IMR-90 (cell line): ENCODE measurements around the gene IFNA17. TPM values are rescaled to one million over a fixed set of nuclear protein-coding genes. Genes with fewer than 3 reads are reported as not detected.
"Not testable (repeated sequence)": the region's sequence is repeated elsewhere in the genome, so short reads cannot be mapped to it uniquely, and the experiment has no call there.

ENCODE experiments used
- ATAC-seq: fragments of 200-7000 bp; cut with Tn5 transposase; 2 replicates; pipeline ENCODE4 v1.9.1; 2020; ENCODE audit warnings: low read depth, mild to moderate bottlenecking, moderate library complexity
- BruUV-seq: library from RNA; stranded (reverse); fragments of 400-500 nt; replicated peaks from 2 replicates; lab custom pipeline; 2021; lab: Mats Ljungman, UMichigan
- CTCF ChIA-PET: fragments of 300-600 bp; formaldehyde crosslinking; extraction: SDS; loops from one replicate; lab custom pipeline; 2021; ENCODE audit warnings: antibody characterized with exemption; lab: Yijun Ruan, JAX
- POLR2A ChIA-PET: fragments of 300-600 bp; sonication (Branson Sonifier 250); formaldehyde crosslinking; loops from one replicate; lab custom pipeline; 2022; ENCODE audit warnings: antibody characterized with exemption; ENCODE audit not compliant: unreplicated experiment; lab: Charles Lee
- DNase-seq: peaks from one replicate; pipeline ENCODE4 v3.0.0; 2013
- H2AFZ ChIP-seq: replicated peaks from 2 replicates; pipeline ENCODE3; 2013; ENCODE audit warnings: low read length, mild to moderate bottlenecking; ENCODE audit not compliant: poor library complexity
- H2AK5ac ChIP-seq: 2 replicates; pipeline ENCODE4 v1.6.1; 2013; ENCODE audit warnings: low read depth, low read length, inconsistent platforms
- H2AK9ac ChIP-seq: replicated peaks from 2 replicates; pipeline ENCODE3; 2013; ENCODE audit warnings: mild to moderate bottlenecking, low read depth, low read length, moderate library complexity; ENCODE audit not compliant: poor library complexity
- H2BK120ac ChIP-seq: 2 replicates; pipeline ENCODE4 v1.6.1; 2013; ENCODE audit warnings: low read depth, low read length, inconsistent platforms
- H2BK15ac ChIP-seq: 3 replicates; pipeline ENCODE4 v1.6.1; 2013; ENCODE audit warnings: low read depth, low read length, inconsistent platforms
- H2BK20ac ChIP-seq: 2 replicates; pipeline ENCODE4 v1.6.1; 2013; ENCODE audit warnings: low read depth, mild to moderate bottlenecking, inconsistent platforms, low read length, moderate library complexity
- H2BK5ac ChIP-seq: 2 replicates; pipeline ENCODE4 v1.6.1; 2013; ENCODE audit warnings: mild to moderate bottlenecking, low read depth, low read length, inconsistent platforms; ENCODE audit not compliant: poor library complexity, severe bottlenecking
- H3K14ac ChIP-seq: replicated peaks from 2 replicates; pipeline ENCODE4 v1.6.1; 2013; ENCODE audit warnings: low read depth, low read length, inconsistent platforms
- H3K18ac ChIP-seq: 2 replicates; pipeline ENCODE4 v1.6.1; 2013; ENCODE audit warnings: low read depth, low read length, control low read depth
- H3K23ac ChIP-seq: 2 replicates; pipeline ENCODE4 v1.6.1; 2013; ENCODE audit warnings: low read depth, low read length, inconsistent platforms
- H3K27ac ChIP-seq: 2 replicates; pipeline ENCODE4 v1.5.1; 2013; ENCODE audit warnings: mild to moderate bottlenecking, control low read depth, low read length; ENCODE audit not compliant: insufficient read depth
- H3K27me3 ChIP-seq: 2 replicates; pipeline ENCODE4 v1.6.1; 2013; ENCODE audit warnings: low read length; ENCODE audit not compliant: control insufficient read depth, insufficient read depth
- H3K36me3 ChIP-seq: 2 replicates; pipeline ENCODE4 v1.6.1; 2013; ENCODE audit warnings: low read length, mixed read lengths; ENCODE audit not compliant: control insufficient read depth, insufficient read depth
- H3K4ac ChIP-seq: 2 replicates; pipeline ENCODE4 v1.6.1; 2013; ENCODE audit warnings: low read depth, low read length, inconsistent platforms
- H3K4me1 ChIP-seq: 2 replicates; pipeline ENCODE4 v1.6.1; 2013; ENCODE audit warnings: low read length, mixed read lengths; ENCODE audit not compliant: control insufficient read depth, insufficient read depth
- H3K4me2 ChIP-seq: 2 replicates; pipeline ENCODE4 v1.6.1; 2013; ENCODE audit warnings: low read depth, mild to moderate bottlenecking, control low read depth, low read length, moderate library complexity
- H3K4me3 ChIP-seq: 2 replicates; pipeline ENCODE4 v1.5.1; 2013; ENCODE audit warnings: low read depth, mild to moderate bottlenecking, control low read depth, low read length, moderate library complexity; ENCODE audit not compliant: insufficient read depth
- H3K56ac ChIP-seq: 2 replicates; pipeline ENCODE4 v1.6.1; 2013; ENCODE audit warnings: low read length, inconsistent platforms; ENCODE audit not compliant: insufficient read depth; ENCODE audit errors: extremely low read depth
- H3K79me1 ChIP-seq, 2 experiments: 2 replicates each; pipeline ENCODE4 v1.6.1; 2013; ENCODE audit warnings: low read length in 2 of 2, inconsistent platforms in 1 of 2, low read depth in 1 of 2
- H3K9ac ChIP-seq: 2 replicates; pipeline ENCODE4 v1.6.1; 2013; ENCODE audit warnings: low read depth, low read length, control low read depth
- H3K9me1 ChIP-seq: 2 replicates; pipeline ENCODE4 v1.6.1; 2013; ENCODE audit warnings: low read length, inconsistent platforms; ENCODE audit not compliant: insufficient read depth
- H3K9me3 ChIP-seq: 2 replicates; pipeline ENCODE4 v1.6.1; 2013; ENCODE audit warnings: low read length; ENCODE audit not compliant: control insufficient read depth, insufficient read depth
- H4K20me1 ChIP-seq: 2 replicates; pipeline ENCODE4 v1.6.1; 2013; ENCODE audit warnings: low read length, inconsistent platforms; ENCODE audit not compliant: insufficient read depth
- H4K5ac ChIP-seq: 2 replicates; pipeline ENCODE4 v1.6.1; 2013; ENCODE audit warnings: mild to moderate bottlenecking, low read depth, low read length, control low read depth
- H4K8ac ChIP-seq, 2 experiments: 2 replicates each; pipeline ENCODE4 v1.6.1; 2013; ENCODE audit warnings: low read depth in 2 of 2, low read length in 2 of 2, control low read depth in 1 of 2, inconsistent platforms in 1 of 2
- H4K91ac ChIP-seq: 2 replicates; pipeline ENCODE4 v1.6.1; 2013; ENCODE audit warnings: low read depth, low read length, inconsistent platforms; ENCODE audit not compliant: insufficient read depth
- WGBS, 2 experiments: methylation state at CpG; one replicate each; pipeline versions ENCODE4 v1.1.5 to v1.1.7; 2013; ENCODE audit warnings: missing lambda C conversion rate in 2 of 2; ENCODE audit not compliant: insufficient read length in 1 of 2; ENCODE audit errors: extremely low coverage in 2 of 2; 5-methylcytosine and 5-hydroxymethylcytosine counted together
- dilution Hi-C: fragments of 300-500 bp; cut with HindIII; formaldehyde crosslinking; loops from one replicate; pipeline ENCODE4 v1.14.3; 2018; ENCODE audit warnings: low sequenced_read_pairs; ENCODE audit not compliant: unreplicated experiment
- in situ Hi-C: fragments of 300-500 bp; cut with MboI; formaldehyde crosslinking; loops from 3 replicates; pipeline ENCODE4 v1.14.3; 2019; ENCODE audit warnings: low sequenced_read_pairs, inconsistent platforms, mixed read lengths
- intact Hi-C: fragments of 100-400 bp; cut with micrococcal nuclease; formaldehyde crosslinking; loops from 2 replicates; pipeline ENCODE4 v1.10.0; 2022
- polyA plus RNA-seq, 3 experiments: library from polyadenylated mRNA; depleted of rRNA; stranded (reverse); fragments of >200 nt; gene quantifications; 2 replicates each; pipeline ENCODE4 v1.2.3, GENCODE V29; 2012; ENCODE audit warnings: low replicate concordance in 1 of 3
- total RNA-seq: library from RNA; depleted of rRNA; stranded (reverse); fragments of >200 nt; gene quantifications from 2 replicates; pipeline ENCODE4 v1.2.3, GENCODE V29; 2012; rRNA removed
- TF ChIP-seq, protein P1 (sequence below): conservative IDR thresholded peaks from 2 replicates; pipeline ENCODE4 v1.5.1; 2012; ENCODE audit warnings: mild to moderate bottlenecking, low read depth, low read length, improper control_type of control experiment

Gene IFNA17
- total and polyA plus RNA-seq, 2 of the 4 experiments (the other 2 are of a cell fraction): not detected

DNA sequence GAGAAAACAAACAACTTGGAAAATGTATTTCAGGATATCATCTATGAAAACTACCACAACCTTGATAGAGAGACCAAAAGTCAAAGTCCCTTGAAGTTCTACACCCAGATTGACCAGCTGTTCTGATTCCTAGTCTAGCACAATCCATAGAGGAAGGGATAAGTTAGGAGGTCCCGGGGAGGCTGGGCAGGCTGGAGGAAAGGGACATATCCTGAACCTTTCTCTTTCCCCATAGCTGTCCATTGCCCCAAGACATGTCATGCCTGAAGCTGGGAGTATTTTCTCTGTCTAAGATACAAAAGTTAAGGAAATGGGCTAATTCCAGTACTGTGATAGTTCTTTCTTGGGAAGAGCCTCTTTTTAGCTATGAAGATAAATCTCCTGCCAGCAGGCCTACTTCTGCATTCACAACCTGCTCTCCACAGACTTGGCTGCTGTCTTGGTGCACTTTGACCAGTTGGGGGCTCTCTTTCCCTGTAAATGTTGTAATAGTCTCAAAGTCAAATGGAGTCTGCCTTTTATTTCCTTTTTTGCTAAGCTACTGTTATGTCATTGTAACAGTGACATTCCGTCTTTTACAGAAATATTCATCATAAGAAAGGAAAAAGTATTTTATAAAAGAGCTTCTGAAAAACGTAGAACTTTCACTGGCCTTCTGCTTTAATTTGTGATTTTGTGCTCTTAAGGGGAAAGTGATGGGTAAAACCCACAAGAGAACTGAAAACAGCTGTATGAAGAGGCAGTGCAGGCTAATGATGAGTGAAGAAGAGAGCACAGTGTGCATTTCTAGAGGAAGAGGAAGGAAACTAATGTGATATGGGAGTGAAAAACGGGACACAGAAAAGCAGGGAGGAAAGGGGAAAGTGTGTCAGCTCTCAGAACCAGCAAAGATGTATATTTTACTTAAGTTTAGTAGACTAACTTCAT lies 44.9 kb downstream of the IFNA17 start:
- POLR2A ChIA-PET, H3K23ac ChIP-seq, H3K9me3 ChIP-seq, H3K56ac ChIP-seq, H3K4me1 ChIP-seq, H3K4ac ChIP-seq, in situ Hi-C loops, H3K27me3 ChIP-seq, intact Hi-C loops, dilution Hi-C loops, H2AK9ac ChIP-seq, H3K4me2 ChIP-seq, H3K4me3 ChIP-seq, DNase-seq, H2AK5ac ChIP-seq, H2BK15ac ChIP-seq, H3K79me1 ChIP-seq, H2AFZ ChIP-seq, H4K8ac ChIP-seq, BruUV-seq, H2BK120ac ChIP-seq, H3K9ac ChIP-seq, H3K27ac ChIP-seq, H4K5ac ChIP-seq, H3K9me1 ChIP-seq, H4K20me1 ChIP-seq, H2BK20ac ChIP-seq, H3K36me3 ChIP-seq, H3K18ac ChIP-seq, H3K14ac ChIP-seq, H4K91ac ChIP-seq, H2BK5ac ChIP-seq: not testable (repeated sequence)
- WGBS, 2 experiments: no CpG with 5 or more reads among the region's 4 CpGs
- peak; percentile 82 for ATAC-seq
- TF ChIP-seq, protein P1, sequence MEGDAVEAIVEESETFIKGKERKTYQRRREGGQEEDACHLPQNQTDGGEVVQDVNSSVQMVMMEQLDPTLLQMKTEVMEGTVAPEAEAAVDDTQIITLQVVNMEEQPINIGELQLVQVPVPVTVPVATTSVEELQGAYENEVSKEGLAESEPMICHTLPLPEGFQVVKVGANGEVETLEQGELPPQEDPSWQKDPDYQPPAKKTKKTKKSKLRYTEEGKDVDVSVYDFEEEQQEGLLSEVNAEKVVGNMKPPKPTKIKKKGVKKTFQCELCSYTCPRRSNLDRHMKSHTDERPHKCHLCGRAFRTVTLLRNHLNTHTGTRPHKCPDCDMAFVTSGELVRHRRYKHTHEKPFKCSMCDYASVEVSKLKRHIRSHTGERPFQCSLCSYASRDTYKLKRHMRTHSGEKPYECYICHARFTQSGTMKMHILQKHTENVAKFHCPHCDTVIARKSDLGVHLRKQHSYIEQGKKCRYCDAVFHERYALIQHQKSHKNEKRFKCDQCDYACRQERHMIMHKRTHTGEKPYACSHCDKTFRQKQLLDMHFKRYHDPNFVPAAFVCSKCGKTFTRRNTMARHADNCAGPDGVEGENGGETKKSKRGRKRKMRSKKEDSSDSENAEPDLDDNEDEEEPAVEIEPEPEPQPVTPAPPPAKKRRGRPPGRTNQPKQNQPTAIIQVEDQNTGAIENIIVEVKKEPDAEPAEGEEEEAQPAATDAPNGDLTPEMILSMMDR: peak; percentile 36
- CTCF ChIA-PET: interaction anchor here (0.8 to 1.0 kb wide), 3 partner anchors 10 to 129 kb away, joined by 3 to 5 read pairs (median 3); no protein-coding TSS in a partner anchor

Other genes with a start within 250 kb of the IFNA17 start
- 2.2 and 2.8 TPM in 2 replicates for gene HACD4, start 196.6 kb downstream of the IFNA17 start, total RNA-seq
- 1.5 and 1.9 TPM in 2 replicates for gene HACD4, start 196.6 kb downstream of the IFNA17 start, polyA plus RNA-seq (2012; rRNA removed)
- not detected in 2 replicates for gene IFNB1, start 150.3 kb downstream of the IFNA17 start, total RNA-seq
- gene IFNB1, start 150.3 kb downstream of the IFNA17 start, polyA plus RNA-seq (2012; rRNA removed): not detected in 2 replicates
- gene IFNW1, start 86.4 kb downstream of the IFNA17 start, total RNA-seq: not detected in 2 replicates
- gene IFNW1, start 86.4 kb downstream of the IFNA17 start, polyA plus RNA-seq (2012; rRNA removed): not detected in 2 replicates
- not detected in 2 replicates for gene IFNA21, start 61.6 kb downstream of the IFNA17 start, total RNA-seq
- gene IFNA21, start 61.6 kb downstream of the IFNA17 start, polyA plus RNA-seq (2012; rRNA removed): not detected in 2 replicates
- not detected in 2 replicates for gene IFNA4, start 40.6 kb downstream of the IFNA17 start, total RNA-seq
- gene IFNA4, start 40.6 kb downstream of the IFNA17 start, polyA plus RNA-seq (2012; rRNA removed): not detected in 2 replicates
- not detected in 2 replicates for gene IFNA7, start 26.0 kb downstream of the IFNA17 start, total RNA-seq
- not detected in 2 replicates for gene IFNA7, start 26.0 kb downstream of the IFNA17 start, polyA plus RNA-seq (2012; rRNA removed)
- not detected in 2 replicates for gene IFNA10, start 21.1 kb downstream of the IFNA17 start, total RNA-seq
- gene IFNA10, start 21.1 kb downstream of the IFNA17 start, polyA plus RNA-seq (2012; rRNA removed): not detected in 2 replicates
- gene IFNA16, start 10.9 kb downstream of the IFNA17 start, total RNA-seq: not detected in 2 replicates
- not detected in 2 replicates for gene IFNA16, start 10.9 kb downstream of the IFNA17 start, polyA plus RNA-seq (2012; rRNA removed)
- not detected in 2 replicates for gene IFNA14, start 11.8 kb upstream of the IFNA17 start, total RNA-seq
- gene IFNA14, start 11.8 kb upstream of the IFNA17 start, polyA plus RNA-seq (2012; rRNA removed): not detected in 2 replicates
- not detected in 2 replicates for gene IFNA5, start 77.1 kb upstream of the IFNA17 start, total RNA-seq
- gene IFNA5, start 77.1 kb upstream of the IFNA17 start, polyA plus RNA-seq (2012; rRNA removed): not detected in 2 replicates
- 46.4 and 68.6 TPM in 2 replicates for gene KLHL9, start 107.2 kb upstream of the IFNA17 start, total RNA-seq
- gene KLHL9, start 107.2 kb upstream of the IFNA17 start, polyA plus RNA-seq (2012; rRNA removed): 10.2 and 12.9 TPM in 2 replicates
- gene IFNA6, start 122.7 kb upstream of the IFNA17 start, total RNA-seq: not detected in 2 replicates
- not detected in 2 replicates for gene IFNA6, start 122.7 kb upstream of the IFNA17 start, polyA plus RNA-seq (2012; rRNA removed)
- gene IFNA13, start 139.8 kb upstream of the IFNA17 start, total RNA-seq: not detected in 2 replicates
- gene IFNA13, start 139.8 kb upstream of the IFNA17 start, polyA plus RNA-seq (2012; rRNA removed): not detected in 2 replicates
- gene IFNA2, start 157.2 kb upstream of the IFNA17 start, total RNA-seq: not detected in 2 replicates
- not detected in 2 replicates for gene IFNA2, start 157.2 kb upstream of the IFNA17 start, polyA plus RNA-seq (2012; rRNA removed)
- not detected in 2 replicates for gene IFNA8, start 180.9 kb upstream of the IFNA17 start, total RNA-seq
- not detected in 2 replicates for gene IFNA8, start 180.9 kb upstream of the IFNA17 start, polyA plus RNA-seq (2012; rRNA removed)
- not detected in 2 replicates for gene IFNA1, start 212.2 kb upstream of the IFNA17 start, total RNA-seq
- not detected in 2 replicates for gene IFNA1, start 212.2 kb upstream of the IFNA17 start, polyA plus RNA-seq (2012; rRNA removed)